CD4-positive, alpha-beta T cell treated with Interleukin-2 at 100 ng/mL for 4 hours (primary cell): ENCODE data around the gene IFT81.
"Not testable (repeated sequence)": the region's sequence is repeated elsewhere in the genome, so short reads cannot be mapped to it uniquely, and the experiment has no call there.

Experiments used
- DNase-seq: peaks from one replicate; pipeline ENCODE4 v3.0.0-alpha.2; 2020; ENCODE audit warnings: low spot score

The IFT81 gene

GRCh38 chr12:110199339-110200123 lies 75.4 kb downstream of the IFT81 start:
- no peak for DNase-seq

- no peak for DNase-seq
Observed at GRCh38 chr12:110200124-110200417, 75.9 kb downstream of the IFT81 start.

- no peak for DNase-seq
Observed at GRCh38 chr12:110201995-110202394, 77.8 kb downstream of the IFT81 start.

GRCh38 chr12:110203546-110203945 lies 79.4 kb downstream of the IFT81 start:
- no peak for DNase-seq

GRCh38 chr12:110205931-110206330 lies 81.8 kb downstream of the IFT81 start:
- no peak for DNase-seq

GRCh38 chr12:110211639-110212536 lies 87.7 kb downstream of the IFT81 start:
- not testable (repeated sequence) for DNase-seq

- no peak for DNase-seq
Observed at GRCh38 chr12:110217996-110218674, 94.0 kb downstream of the IFT81 start.

- DNase-seq = no peak
Observed at GRCh38 chr12:110222027-110222426, 97.9 kb downstream of the IFT81 start.

GRCh38 chr12:110222433-110222832 lies 98.3 kb downstream of the IFT81 start:
- no peak for DNase-seq

GRCh38 chr12:110223777-110224378 lies 99.7 kb downstream of the IFT81 start:
- no peak for DNase-seq

GRCh38 chr12:110224379-110225304 lies 100.5 kb downstream of the IFT81 start:
- DNase-seq = no peak

GRCh38 chr12:110227138-110227537 lies 103.0 kb downstream of the IFT81 start:
- no peak for DNase-seq

- not testable (repeated sequence) for DNase-seq
Observed at GRCh38 chr12:110228348-110228747, 104.2 kb downstream of the IFT81 start.

GRCh38 chr12:110228756-110229155 lies 104.6 kb downstream of the IFT81 start:
- no peak for DNase-seq

- DNase-seq = no peak
Observed at GRCh38 chr12:110229409-110229808, 105.3 kb downstream of the IFT81 start.

- no peak for DNase-seq
Observed at GRCh38 chr12:110230655-110231054, 106.5 kb downstream of the IFT81 start.

- DNase-seq = no peak
Observed at GRCh38 chr12:110233212-110233903, 109.2 kb downstream of the IFT81 start.

- DNase-seq = no peak
Observed at GRCh38 chr12:110234331-110234751, 110.2 kb downstream of the IFT81 start.

- DNase-seq = no peak
Observed at GRCh38 chr12:110234755-110235154, 110.6 kb downstream of the IFT81 start.

GRCh38 chr12:110235383-110235782 lies 111.2 kb downstream of the IFT81 start:
- no peak for DNase-seq

GRCh38 chr12:110243227-110243626 lies 119.1 kb downstream of the IFT81 start:
- no peak for DNase-seq
